GM12878 (cell line): ENCODE measurements around the gene DMAP1. TPM values are rescaled to one million over a fixed set of nuclear protein-coding genes. Genes with fewer than 3 reads are reported as not detected.

Experiments
- ATAC-seq: fragments of 200-7000 bp; cut with Tn5 transposase; 3 replicates; pipeline ENCODE4 v1.9.1; 2020; ENCODE audit warnings: mild to moderate bottlenecking, moderate library complexity
- BruUV-seq: library from RNA; stranded (reverse); fragments of 400-500 nt; replicated peaks from 2 replicates; lab custom pipeline; 2021; lab: Mats Ljungman, UMichigan
- CTCF ChIA-PET: fragments of 300-600 bp; sonication (Branson Sonifier 250); formaldehyde crosslinking; extraction: SDS; loops from one replicate; lab custom pipeline; 2021; ENCODE audit warnings: inconsistent platforms; lab: Yijun Ruan, JAX
- POLR2A ChIA-PET: fragments of 350-600 bp; formaldehyde crosslinking; extraction: SDS; loops from one replicate; lab custom pipeline; 2021; ENCODE audit warnings: inconsistent platforms; lab: Charles Lee
- RAD21 ChIA-PET: fragments of 300-600 bp; sonication (Branson Sonifier 250); formaldehyde crosslinking; loops from one replicate; lab custom pipeline; 2023; ENCODE audit warnings: antibody characterized with exemption; ENCODE audit not compliant: unreplicated experiment; lab: Charles Lee
- SMC1A ChIA-PET: fragments of 300-600 bp; sonication (Branson Sonifier 250); formaldehyde crosslinking; loops from one replicate; lab custom pipeline; 2023; ENCODE audit not compliant: unreplicated experiment, uncharacterized antibody; lab: Charles Lee
- DNase-seq: peaks from one replicate; pipeline ENCODE4 v3.0.0-alpha.2; 2011; ENCODE audit warnings: low read depth, low spot score
- FAIRE-seq: peaks from 3 replicates; lab custom pipeline; 2011; peaks lifted over from hg19 to GRCh38; lab: Jason Lieb, UNC
- H2AFZ ChIP-seq: 2 replicates; pipeline ENCODE4 v1.6.0; 2011; ENCODE audit warnings: low read depth, low read length, control low read depth; ENCODE audit not compliant: control insufficient read depth
- H3K27ac ChIP-seq: 2 replicates; pipeline ENCODE4 v1.5.1; 2011; ENCODE audit warnings: control low read depth; ENCODE audit not compliant: control insufficient read depth, insufficient read depth
- H3K27me3 ChIP-seq, 2 experiments: replicated peaks in 1 of 2; 2 replicates each; pipeline versions ENCODE4 v1.6.0 to v1.6.1; 2011; ENCODE audit warnings: low read length in 1 of 2; ENCODE audit not compliant: control insufficient read depth in 2 of 2, insufficient read depth in 2 of 2
- H3K36me3 ChIP-seq, 2 experiments: 2 replicates each; pipeline ENCODE4 v1.5.1; 2011; ENCODE audit warnings: low read length in 1 of 2; ENCODE audit not compliant: control insufficient read depth in 2 of 2, insufficient read depth in 2 of 2
- H3K4me1 ChIP-seq: 2 replicates; pipeline ENCODE4 v1.6.1; 2011; ENCODE audit warnings: mild to moderate bottlenecking, low read length, moderate library complexity, mixed read lengths; ENCODE audit not compliant: control insufficient read depth, insufficient read depth
- H3K4me2 ChIP-seq: 2 replicates; pipeline ENCODE4 v1.6.0; 2011; ENCODE audit warnings: control low read depth; ENCODE audit not compliant: control insufficient read depth, insufficient read depth
- H3K4me3 ChIP-seq: fragments of 200-600 bp; sonication (generic); 2 replicates; pipeline ENCODE4 v1.5.1; 2016
- H3K79me2 ChIP-seq: 2 replicates; pipeline ENCODE4 v1.6.0; 2011; ENCODE audit warnings: low read length; ENCODE audit not compliant: control insufficient read depth, insufficient read depth
- H3K9ac ChIP-seq: 2 replicates; pipeline ENCODE4 v1.8.0; 2011; ENCODE audit warnings: low read length, control low read depth, mixed read lengths; ENCODE audit not compliant: control insufficient read depth, insufficient read depth
- H3K9me3 ChIP-seq: replicated peaks from 3 replicates; pipeline ENCODE4 v1.5.1; 2011; ENCODE audit warnings: mild to moderate bottlenecking, low read length; ENCODE audit not compliant: control insufficient read depth, insufficient read depth
- H4K20me1 ChIP-seq: 2 replicates; pipeline ENCODE4 v1.6.0; 2011; ENCODE audit not compliant: control insufficient read depth, insufficient read depth
- WGBS: methylation state at CpG from one replicate; pipeline ENCODE4 v1.1.6; 2016; ENCODE audit warnings: low lambda C conversion rate; ENCODE audit not compliant: insufficient replicate concordance, insufficient coverage; ENCODE audit errors: missing lambda C conversion rate; 5-methylcytosine and 5-hydroxymethylcytosine counted together
- in situ Hi-C: fragments of 300-500 bp; cut with MboI; formaldehyde crosslinking; loops from 9 replicates; pipeline ENCODE4 v1.14.3; 2018; ENCODE audit warnings: mixed read lengths
- intact Hi-C: fragments of 100-400 bp; cut with micrococcal nuclease; formaldehyde crosslinking; loops from one replicate; pipeline ENCODE4 v1.14.2; 2022; ENCODE audit not compliant: unreplicated experiment
- polyA plus RNA-seq, 11 experiments: library from polyadenylated mRNA; depleted of rRNA in 4 of 11; unstranded in 6 of 11; stranded (reverse) in 5 of 11; fragments of >200 nt; fragmentation: Nextera tagmentation in 4 of 11; fragmentation: Illumina TruSeq in 1 of 11; extraction: Ambion mirVana in 4 of 11; extraction: Trizol in 1 of 11; gene quantifications; 1 replicate in 1 of 11; 2 replicates in 10 of 11; pipeline versions ENCODE4 v1.2.1 to v1.2.3, GENCODE V29; 2011 to 2016; ENCODE audit warnings: inconsistent platforms in 2 of 11, missing spikeins in 2 of 11, low read depth in 1 of 11
- total RNA-seq, 4 experiments: library from RNA; depleted of rRNA in 3 of 4; stranded (reverse); fragments of >200 nt in 3 of 4; fragmentation: Illumina TruSeq in 1 of 4; extraction: Trizol in 1 of 4; gene quantifications; 2 replicates each; pipeline versions ENCODE4 v1.2.1 to v1.2.3, GENCODE V29; 2013 to 2021
- TF ChIP-seq, protein P1 (sequence below), 3 experiments: IDR thresholded peaks in 2 of 3; conservative IDR thresholded peaks in 1 of 3; 2 replicates each; pipeline ENCODE4 v1.5.1; 2011; ENCODE audit warnings: low read depth in 3 of 3, low read length in 3 of 3, mild to moderate bottlenecking in 3 of 3, control low read depth in 2 of 3, moderate library complexity in 2 of 3, inconsistent platforms in 1 of 3, mixed read lengths in 1 of 3; ENCODE audit not compliant: control insufficient read depth in 2 of 3, insufficient read depth in 1 of 3; ENCODE audit errors: extremely low read depth in 1 of 3
- TF ChIP-seq, protein P2 (sequence below): fragments of 450-650 bp; IDR thresholded peaks from 2 replicates; pipeline ENCODE4 v1.6.1; 2017; ENCODE audit warnings: antibody characterized with exemption, mild to moderate bottlenecking, moderate library complexity

Gene DMAP1
- total and polyA plus RNA-seq, 10 of the 15 experiments (the other 5 are each of a cell fraction or from before 2014, with no cell fraction given), result 1.9 to 59.1 (median 37.7) TPM

- Histone ChIP-seq H2AFZ (no peak overlapping the region), H3K27ac (no peak overlapping the region), H4K20me1 (no peaks in the 10 kb centered on the region), H3K9ac (no peak overlapping the region), H3K4me1 (no peaks in the 10 kb centered on the region), H3K79me2 (no peaks in the 10 kb centered on the region), H3K4me3 (no peak overlapping the region), H3K36me3 (peaks cover 1% of the 10 kb centered on the region in 2 experiments; a peak in 3 of 4 replicates), H3K27me3 (no peaks in the 10 kb centered on the region), H3K9me3 (no peaks in the 10 kb centered on the region), H3K4me2 (no peak overlapping the region)
- no TSS peak for BruUV-seq
- no peak for FAIRE-seq
- ChIA-PET SMC1A (interaction anchor here (1.2 kb wide), 1 partner anchor 19 kb away, joined by 4 read pairs; no protein-coding TSS in a partner anchor), RAD21 (no interaction called here), POLR2A (no interaction called here), CTCF (interaction anchor here (0.5 to 1.2 kb wide), 5 partner anchors 15 to 357 kb away, joined by 3 to 4 read pairs (median 3); no protein-coding TSS in a partner anchor)
- no peak for ATAC-seq
- DNase-seq, result no peak
- intact Hi-C loops, result no loop called here
- WGBS, result 88% methylated on average over 7 of the region's 8 CpGs
- TF ChIP-seq, protein P1, sequence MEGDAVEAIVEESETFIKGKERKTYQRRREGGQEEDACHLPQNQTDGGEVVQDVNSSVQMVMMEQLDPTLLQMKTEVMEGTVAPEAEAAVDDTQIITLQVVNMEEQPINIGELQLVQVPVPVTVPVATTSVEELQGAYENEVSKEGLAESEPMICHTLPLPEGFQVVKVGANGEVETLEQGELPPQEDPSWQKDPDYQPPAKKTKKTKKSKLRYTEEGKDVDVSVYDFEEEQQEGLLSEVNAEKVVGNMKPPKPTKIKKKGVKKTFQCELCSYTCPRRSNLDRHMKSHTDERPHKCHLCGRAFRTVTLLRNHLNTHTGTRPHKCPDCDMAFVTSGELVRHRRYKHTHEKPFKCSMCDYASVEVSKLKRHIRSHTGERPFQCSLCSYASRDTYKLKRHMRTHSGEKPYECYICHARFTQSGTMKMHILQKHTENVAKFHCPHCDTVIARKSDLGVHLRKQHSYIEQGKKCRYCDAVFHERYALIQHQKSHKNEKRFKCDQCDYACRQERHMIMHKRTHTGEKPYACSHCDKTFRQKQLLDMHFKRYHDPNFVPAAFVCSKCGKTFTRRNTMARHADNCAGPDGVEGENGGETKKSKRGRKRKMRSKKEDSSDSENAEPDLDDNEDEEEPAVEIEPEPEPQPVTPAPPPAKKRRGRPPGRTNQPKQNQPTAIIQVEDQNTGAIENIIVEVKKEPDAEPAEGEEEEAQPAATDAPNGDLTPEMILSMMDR (IDR thresholded peaks at IDR 0.05 in 2 of 3, conservative IDR thresholded peaks at IDR 0.05 in 1 of 3; ENCODE audit: control insufficient read depth in 2 of 3, extremely low read depth in 1 of 3, insufficient read depth in 1 of 3, low read depth in 3 of 3, low read length in 3 of 3), result peak in 1 of 3 experiments; percentile 13; a peak in 1 of 6 replicates
- TF ChIP-seq, protein P2, sequence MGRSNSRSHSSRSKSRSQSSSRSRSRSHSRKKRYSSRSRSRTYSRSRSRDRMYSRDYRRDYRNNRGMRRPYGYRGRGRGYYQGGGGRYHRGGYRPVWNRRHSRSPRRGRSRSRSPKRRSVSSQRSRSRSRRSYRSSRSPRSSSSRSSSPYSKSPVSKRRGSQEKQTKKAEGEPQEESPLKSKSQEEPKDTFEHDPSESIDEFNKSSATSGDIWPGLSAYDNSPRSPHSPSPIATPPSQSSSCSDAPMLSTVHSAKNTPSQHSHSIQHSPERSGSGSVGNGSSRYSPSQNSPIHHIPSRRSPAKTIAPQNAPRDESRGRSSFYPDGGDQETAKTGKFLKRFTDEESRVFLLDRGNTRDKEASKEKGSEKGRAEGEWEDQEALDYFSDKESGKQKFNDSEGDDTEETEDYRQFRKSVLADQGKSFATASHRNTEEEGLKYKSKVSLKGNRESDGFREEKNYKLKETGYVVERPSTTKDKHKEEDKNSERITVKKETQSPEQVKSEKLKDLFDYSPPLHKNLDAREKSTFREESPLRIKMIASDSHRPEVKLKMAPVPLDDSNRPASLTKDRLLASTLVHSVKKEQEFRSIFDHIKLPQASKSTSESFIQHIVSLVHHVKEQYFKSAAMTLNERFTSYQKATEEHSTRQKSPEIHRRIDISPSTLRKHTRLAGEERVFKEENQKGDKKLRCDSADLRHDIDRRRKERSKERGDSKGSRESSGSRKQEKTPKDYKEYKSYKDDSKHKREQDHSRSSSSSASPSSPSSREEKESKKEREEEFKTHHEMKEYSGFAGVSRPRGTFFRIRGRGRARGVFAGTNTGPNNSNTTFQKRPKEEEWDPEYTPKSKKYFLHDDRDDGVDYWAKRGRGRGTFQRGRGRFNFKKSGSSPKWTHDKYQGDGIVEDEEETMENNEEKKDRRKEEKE, result no peak
- in situ Hi-C loops, result no loop called here
Measured at GRCh38 chr1:44236490-44237272, 23.4 kb downstream of the DMAP1 start.
